ENCODE measurements around the gene SLC35F2.
A peak's percentile ranks its signal among the peaks of the same experiment; 100 is the strongest.
"Not testable (repeated sequence)": the region's sequence is repeated elsewhere in the genome, so short reads cannot be mapped to it uniquely, and the experiment has no call there.

The SLC35F2 gene

GRCh38 chr11:107858217-107859070 lies at the start of gene SLC35F2:
Gene SLC35F2 (minus strand): TSS chr11:107858787. CDS start chr11:107858767, 20 bp downstream.
- no peak for TF ChIP-seq CTCF (IDR thresholded peaks at IDR 0.05; ENCODE audit: insufficient read depth, missing control alignments)
- FAIRE-seq, result no peak
- no peak for DNase-seq (ENCODE audit: insufficient read length, low spot score)

GRCh38 chr11:107908211-107908610 lies 49.6 kb upstream of the SLC35F2 start:
- FAIRE-seq, result no peak

GRCh38 chr11:107898270-107898669 lies 39.7 kb upstream of the SLC35F2 start:
- peak; percentile 61 for TF ChIP-seq CTCF (IDR thresholded peaks at IDR 0.05; ENCODE audit: insufficient read depth, missing control alignments)
- no peak for DNase-seq (ENCODE audit: insufficient read length, low spot score)
- FAIRE-seq, result no peak

More at GRCh38 chr11:107908211-107908610, 49.6 kb upstream of the SLC35F2 start:
- DNase-seq (ENCODE audit: insufficient read length, low spot score), result no peak
- no peak for TF ChIP-seq CTCF (IDR thresholded peaks at IDR 0.05; ENCODE audit: insufficient read depth, missing control alignments)

GRCh38 chr11:107882095-107882820 lies 23.7 kb upstream of the SLC35F2 start:
- FAIRE-seq (no peak), DNase-seq (ENCODE audit: insufficient read length, low spot score) (no peak)
- TF ChIP-seq CTCF (IDR thresholded peaks at IDR 0.05; ENCODE audit: insufficient read depth, missing control alignments), result no peak

- FAIRE-seq; DNase-seq (ENCODE audit: insufficient read length, low spot score): not testable (repeated sequence)
These were observed 22.9 kb upstream of the SLC35F2 start for GRCh38 chr11:107881471-107881870.

- DNase-seq (ENCODE audit: insufficient read length, low spot score), result no peak
- TF ChIP-seq CTCF (IDR thresholded peaks at IDR 0.05; ENCODE audit: insufficient read depth, missing control alignments), result no peak
- no peak for FAIRE-seq
These were observed 17.6 kb upstream of the SLC35F2 start for GRCh38 chr11:107876141-107876540.

GRCh38 chr11:107864591-107864990 lies 6.0 kb upstream of the SLC35F2 start:
- DNase-seq (ENCODE audit: insufficient read length, low spot score), result no peak
- no peak for FAIRE-seq
- no peak for TF ChIP-seq CTCF (IDR thresholded peaks at IDR 0.05; ENCODE audit: insufficient read depth, missing control alignments)
